B cell (primary cell): ENCODE measurements around the gene MGAT5.

Source experiments
- EZH2 ChIP-seq: IDR thresholded peaks from 2 replicates; pipeline ENCODE4 v1.6.1; 2012; ENCODE audit warnings: borderline replicate concordance, low read depth, mild to moderate bottlenecking, moderate library complexity, low read length; ENCODE audit not compliant: insufficient read depth, poor library complexity, severe bottlenecking
- TF ChIP-seq, protein P1 (sequence below): fragments of 200-600 bp; IDR thresholded peaks from one replicate; pipeline ENCODE4 v1.8.0; 2022; ENCODE audit warnings: antibody characterized with exemption, mild to moderate bottlenecking

GRCh38 chr2:134372141-134372540 is 118.3 kb downstream of the MGAT5 start:
- TF ChIP-seq, protein P1, sequence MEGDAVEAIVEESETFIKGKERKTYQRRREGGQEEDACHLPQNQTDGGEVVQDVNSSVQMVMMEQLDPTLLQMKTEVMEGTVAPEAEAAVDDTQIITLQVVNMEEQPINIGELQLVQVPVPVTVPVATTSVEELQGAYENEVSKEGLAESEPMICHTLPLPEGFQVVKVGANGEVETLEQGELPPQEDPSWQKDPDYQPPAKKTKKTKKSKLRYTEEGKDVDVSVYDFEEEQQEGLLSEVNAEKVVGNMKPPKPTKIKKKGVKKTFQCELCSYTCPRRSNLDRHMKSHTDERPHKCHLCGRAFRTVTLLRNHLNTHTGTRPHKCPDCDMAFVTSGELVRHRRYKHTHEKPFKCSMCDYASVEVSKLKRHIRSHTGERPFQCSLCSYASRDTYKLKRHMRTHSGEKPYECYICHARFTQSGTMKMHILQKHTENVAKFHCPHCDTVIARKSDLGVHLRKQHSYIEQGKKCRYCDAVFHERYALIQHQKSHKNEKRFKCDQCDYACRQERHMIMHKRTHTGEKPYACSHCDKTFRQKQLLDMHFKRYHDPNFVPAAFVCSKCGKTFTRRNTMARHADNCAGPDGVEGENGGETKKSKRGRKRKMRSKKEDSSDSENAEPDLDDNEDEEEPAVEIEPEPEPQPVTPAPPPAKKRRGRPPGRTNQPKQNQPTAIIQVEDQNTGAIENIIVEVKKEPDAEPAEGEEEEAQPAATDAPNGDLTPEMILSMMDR: no peak
- no peak for TF ChIP-seq EZH2
